Effector memory CD4-positive, alpha-beta T cell (primary cell): ENCODE data around the gene PHOX2A.

ENCODE experiments used
- DNase-seq, 3 donors: peaks; one replicate each; pipeline ENCODE4 v3.0.0-alpha.2; 2020
- H3K27ac ChIP-seq: 2 replicates; pipeline ENCODE4 v1.7.0; 2013; ENCODE audit warnings: mild to moderate bottlenecking, low read length, moderate library complexity; ENCODE audit not compliant: insufficient read depth, poor library complexity, severe bottlenecking
- H3K27me3 ChIP-seq: replicated peaks from 2 replicates; pipeline ENCODE4 v1.7.0; 2013; ENCODE audit warnings: mild to moderate bottlenecking, low read length; ENCODE audit not compliant: insufficient read depth, control insufficient read depth, poor library complexity, severe bottlenecking
- H3K36me3 ChIP-seq: 2 replicates; pipeline ENCODE4 v1.7.0; 2013; ENCODE audit warnings: mild to moderate bottlenecking, low read length, moderate library complexity; ENCODE audit not compliant: control insufficient read depth, insufficient read depth
- H3K4me1 ChIP-seq: 2 replicates; pipeline ENCODE4 v1.7.0; 2013; ENCODE audit warnings: low read length, mild to moderate bottlenecking; ENCODE audit not compliant: control insufficient read depth, insufficient read depth, poor library complexity, severe bottlenecking
- H3K4me3 ChIP-seq: 2 replicates; pipeline ENCODE4 v1.7.0; 2013; ENCODE audit warnings: low read length, low read depth, mild to moderate bottlenecking; ENCODE audit not compliant: insufficient read depth, poor library complexity, severe bottlenecking
- H3K9me3 ChIP-seq: 2 replicates; pipeline ENCODE4 v1.7.0; 2013; ENCODE audit warnings: mild to moderate bottlenecking, low read length, moderate library complexity; ENCODE audit not compliant: control insufficient read depth

The PHOX2A gene

GRCh38 chr11:72229925-72230763, 13.8 kb downstream of the PHOX2A start:
- H3K4me1 ChIP-seq: peaks cover 8% of the 10 kb centered on the region
- H3K27me3 ChIP-seq: no peaks in the 10 kb centered on the region
- peaks cover 53% of the 10 kb centered on the region for H3K36me3 ChIP-seq
- no peak for DNase-seq
- no peak overlapping the region for H3K27ac ChIP-seq
- H3K9me3 ChIP-seq: no peaks in the 10 kb centered on the region
- no peak overlapping the region for H3K4me3 ChIP-seq

- H3K36me3 ChIP-seq: peaks cover 47% of the 10 kb centered on the region
- no peak for DNase-seq
Observed at GRCh38 chr11:72229336-72229924, 14.5 kb downstream of the PHOX2A start.

DNA sequence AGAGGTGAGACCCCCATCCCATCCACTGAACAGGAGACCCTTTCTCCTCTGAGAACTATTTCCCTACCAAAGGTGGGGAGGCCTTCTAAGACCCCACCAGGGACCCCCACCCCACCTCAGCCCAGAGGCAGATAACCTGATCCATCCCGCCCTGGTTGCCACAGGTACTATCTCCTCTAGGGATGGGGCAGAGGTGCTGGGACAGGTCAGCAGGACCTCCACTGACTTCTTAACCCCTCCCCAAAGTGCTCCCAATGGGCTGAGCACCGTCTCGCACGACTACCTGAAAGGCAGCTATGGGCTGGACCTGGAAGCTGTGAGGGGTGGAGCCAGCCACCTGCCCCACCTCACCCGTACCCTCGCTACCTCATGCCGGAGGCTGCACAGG, 15.1 kb downstream of the PHOX2A start:
- peaks cover 14% of the 10 kb centered on the region for H3K4me1 ChIP-seq
- H3K36me3 ChIP-seq: peaks cover 41% of the 10 kb centered on the region
- H3K9me3 ChIP-seq: no peaks in the 10 kb centered on the region
- no peaks in the 10 kb centered on the region for H3K27me3 ChIP-seq
- no peak for DNase-seq
- no peak overlapping the region for H3K27ac ChIP-seq
- no peak overlapping the region for H3K4me3 ChIP-seq

More at GRCh38 chr11:72229336-72229924, 14.5 kb downstream of the PHOX2A start:
- H3K9me3 ChIP-seq: no peaks in the 10 kb centered on the region
- peaks cover 11% of the 10 kb centered on the region for H3K4me1 ChIP-seq
- no peak overlapping the region for H3K4me3 ChIP-seq
- no peaks in the 10 kb centered on the region for H3K27me3 ChIP-seq
- H3K27ac ChIP-seq: no peak overlapping the region

GRCh38 chr11:72228229-72228843, 15.6 kb downstream of the PHOX2A start:
- peaks cover 14% of the 10 kb centered on the region for H3K4me1 ChIP-seq
- no peak for DNase-seq
- peaks cover 38% of the 10 kb centered on the region for H3K36me3 ChIP-seq
- no peak overlapping the region for H3K27ac ChIP-seq
- no peaks in the 10 kb centered on the region for H3K27me3 ChIP-seq
- H3K4me3 ChIP-seq: no peak overlapping the region
- H3K9me3 ChIP-seq: no peaks in the 10 kb centered on the region

DNA sequence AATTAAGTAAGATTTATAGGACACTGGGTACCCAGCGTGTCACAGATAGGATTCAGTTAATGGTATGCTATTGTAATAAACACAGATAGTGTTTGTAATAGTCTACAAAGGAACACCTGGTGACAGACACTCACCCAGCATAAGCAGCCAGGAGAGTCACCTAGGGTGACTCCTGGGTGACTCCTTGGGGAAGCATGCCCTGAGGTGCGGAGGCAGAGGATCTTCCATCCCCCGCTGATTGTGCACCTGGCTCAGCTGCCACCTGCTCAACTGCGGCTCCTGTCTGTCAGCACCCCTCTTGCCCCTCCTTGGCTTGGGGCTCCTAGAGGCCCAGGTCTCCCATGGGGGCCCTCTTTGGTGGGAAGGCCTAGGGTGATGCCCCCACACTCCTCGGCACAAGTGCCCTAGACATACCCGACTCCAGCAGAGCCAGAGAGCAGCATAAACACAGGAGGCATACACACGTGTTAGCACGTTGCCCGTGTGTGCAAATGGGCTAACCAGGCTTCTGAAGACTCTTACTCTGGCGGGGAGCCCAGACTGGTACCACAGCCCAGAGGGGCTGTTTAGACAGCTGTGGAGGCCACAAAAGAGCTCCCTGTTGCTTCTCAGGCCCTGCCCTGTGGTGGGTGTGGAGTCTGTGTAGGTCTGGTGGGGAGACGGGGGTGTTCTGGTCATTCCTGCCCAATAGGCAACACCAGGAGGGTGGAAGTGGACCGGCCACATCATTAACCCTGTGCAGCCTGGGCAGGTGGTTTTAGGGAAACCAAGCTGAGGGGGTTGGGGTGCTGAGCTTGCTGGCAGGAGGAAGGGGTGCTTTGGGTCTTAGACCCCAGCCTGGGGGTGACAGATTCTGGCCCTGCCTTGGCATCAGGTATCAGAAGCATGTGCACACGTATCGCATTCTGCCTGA, 16.4 kb downstream of the PHOX2A start:
- no peak for DNase-seq
- Histone ChIP-seq H3K4me1 (peaks cover 18% of the 10 kb centered on the region), H3K36me3 (peaks cover 32% of the 10 kb centered on the region), H3K27ac (no peak overlapping the region), H3K9me3 (no peaks in the 10 kb centered on the region), H3K27me3 (no peaks in the 10 kb centered on the region), H3K4me3 (no peak overlapping the region)

GRCh38 chr11:72226701-72227100, 17.3 kb downstream of the PHOX2A start:
- Histone ChIP-seq H3K9me3 (no peaks in the 10 kb centered on the region), H3K27me3 (no peaks in the 10 kb centered on the region), H3K4me3 (no peak overlapping the region), H3K36me3 (peaks cover 28% of the 10 kb centered on the region), H3K27ac (no peak overlapping the region), H3K4me1 (peaks cover 20% of the 10 kb centered on the region)
- no peak for DNase-seq

- Histone ChIP-seq H3K27me3 (no peaks in the 10 kb centered on the region), H3K4me1 (peaks cover 20% of the 10 kb centered on the region), H3K36me3 (peaks cover 18% of the 10 kb centered on the region), H3K9me3 (no peaks in the 10 kb centered on the region), H3K27ac (peak overlapping the region; percentile 87), H3K4me3 (peak overlapping the region; percentile 67)
- no peak for DNase-seq
Observed at GRCh38 chr11:72225411-72225951, 18.5 kb downstream of the PHOX2A start.

DNA sequence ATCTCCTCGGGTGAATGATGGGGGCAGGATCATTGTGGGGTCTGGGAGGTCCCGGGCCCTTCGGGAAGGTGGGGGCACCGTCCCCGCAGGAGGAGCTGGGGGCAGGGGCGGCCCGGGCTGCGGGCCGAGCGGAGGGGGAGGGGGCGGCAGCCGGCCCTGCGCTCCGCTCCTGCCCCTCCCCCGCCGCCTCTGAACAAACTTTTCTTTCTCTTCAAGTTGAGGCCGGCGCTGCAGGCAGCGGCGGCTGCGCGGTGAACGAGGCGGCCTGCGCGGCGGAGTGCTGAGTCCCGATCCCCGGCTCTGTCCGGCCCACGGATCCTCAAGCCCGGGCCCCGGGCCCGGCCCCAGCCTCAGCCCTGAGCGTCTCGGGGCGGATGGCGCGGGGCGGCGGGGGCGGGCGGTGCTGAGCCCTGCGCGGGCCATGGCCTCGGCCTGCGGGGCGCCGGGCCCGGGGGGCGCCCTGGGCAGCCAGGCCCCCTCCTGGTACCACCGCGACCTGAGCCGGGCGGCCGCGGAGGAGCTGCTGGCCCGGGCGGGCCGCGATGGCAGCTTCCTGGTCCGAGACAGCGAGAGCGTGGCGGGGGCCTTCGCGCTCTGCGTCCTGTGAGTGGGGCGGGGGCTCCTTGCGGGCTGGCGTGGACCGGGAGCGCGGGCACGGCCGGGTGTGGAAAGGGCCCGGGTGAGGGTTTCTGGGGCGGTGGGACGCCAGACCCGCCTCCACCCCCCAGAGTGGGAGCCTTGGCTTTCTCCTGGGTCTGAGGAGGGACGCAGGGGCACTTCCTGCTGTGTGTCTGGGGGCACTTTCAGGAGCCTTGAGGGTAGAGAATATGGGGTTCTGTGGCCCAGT, 19.2 kb downstream of the PHOX2A start, which contains the start of gene INPPL1:
Gene INPPL1, plus strand, starts transcription at position 204 of the 847 bp plus-strand sequence. Its CDS starts 218 bp downstream, at position 422.
- Histone ChIP-seq H3K27ac (peak within 1 kb of the TSS; percentile 87), H3K4me1 (peaks cover 20% of the 10 kb centered on the region), H3K9me3 (no peaks in the 10 kb centered on the region), H3K36me3 (peaks cover 11% of the 10 kb centered on the region), H3K4me3 (peak within 1 kb of the TSS; percentile 96), H3K27me3 (no peaks in the 10 kb centered on the region)
- DNase-seq: peak in 1 of 3 donors; percentile 24
